ENCODE measurements around the gene ATP2C1. TPM values are rescaled to one million over a fixed set of nuclear protein-coding genes. Genes with fewer than 3 reads are reported as not detected.

The ATP2C1 gene
- total and polyA plus RNA-seq, 2 of the 4 experiments (the other 2 are of a cell fraction), result 41.4 to 50.2 TPM

- intact Hi-C loops (cut with micrococcal nuclease) (loop anchor here (2.0 to 10.0 kb wide), 6 partner anchors 111 to 1003 kb away; partner anchors contain the start of gene CPNE4), in situ Hi-C loops (cut with MboI; ENCODE audit: low sequenced_read_pairs) (loop anchor here (25.0 kb wide), 2 partner anchors 456 to 1006 kb away; partner anchors contain the start of gene CPNE4), dilution Hi-C loops (cut with HindIII; ENCODE audit: low sequenced_read_pairs, unreplicated experiment) (no loop called here)
- H3K18ac ChIP-seq (ENCODE audit: low read depth, low read length), result no peak overlapping the region
- no CpG with 5 or more reads among the region's 3 CpGs for WGBS, 2 experiments (ENCODE audit: extremely low coverage in 2 of 2, insufficient read length in 1 of 2)
- no peak overlapping the region for H2BK120ac ChIP-seq (ENCODE audit: low read depth, low read length)
- ATAC-seq (ENCODE audit: low read depth) (no peak), DNase-seq (no peak)
- peaks cover 4% of the 10 kb centered on the region for H3K4me1 ChIP-seq (ENCODE audit: control insufficient read depth, insufficient read depth, low read length)
- H4K20me1 ChIP-seq (ENCODE audit: insufficient read depth, low read length), result peaks cover 4% of the 10 kb centered on the region; the same call in 1 of the 2 replicates
- H3K27ac ChIP-seq (ENCODE audit: insufficient read depth, low read length), result no peak overlapping the region
- no peak overlapping the region for H3K4ac ChIP-seq (ENCODE audit: low read depth, low read length)
- H3K56ac ChIP-seq (ENCODE audit: extremely low read depth, insufficient read depth, low read length), result no peak overlapping the region
- no peak overlapping the region for H3K4me2 ChIP-seq (ENCODE audit: low read depth, low read length)
- H2AK9ac ChIP-seq (replicated peaks; ENCODE audit: low read depth, low read length, poor library complexity), result no peak overlapping the region
- no peak overlapping the region for H3K14ac ChIP-seq (replicated peaks; ENCODE audit: low read depth, low read length)
- peaks cover 4% of the 10 kb centered on the region; the same call in 1 of the 2 replicates for H3K9me1 ChIP-seq (ENCODE audit: insufficient read depth, low read length)
- H3K9ac ChIP-seq (ENCODE audit: low read depth, low read length), result no peak overlapping the region
- H2AFZ ChIP-seq (replicated peaks; ENCODE audit: low read length, poor library complexity), result no peak overlapping the region
- no TSS peak for BruUV-seq (replicated peaks)
- H3K23ac ChIP-seq (ENCODE audit: low read depth, low read length), result no peak overlapping the region
- H3K36me3 ChIP-seq (ENCODE audit: control insufficient read depth, insufficient read depth, low read length), result no peaks in the 10 kb centered on the region
- POLR2A ChIA-PET (ENCODE audit: unreplicated experiment), result no interaction called here
- H4K8ac ChIP-seq (ENCODE audit: low read depth in 2 of 2, low read length in 2 of 2), result no peak overlapping the region
- H4K5ac ChIP-seq (ENCODE audit: low read depth, low read length), result no peak overlapping the region
- H3K4me3 ChIP-seq (ENCODE audit: insufficient read depth, low read depth, low read length), result no peak overlapping the region
- no peaks in the 10 kb centered on the region for H3K9me3 ChIP-seq (ENCODE audit: control insufficient read depth, insufficient read depth, low read length)
- H2BK5ac ChIP-seq (ENCODE audit: low read depth, low read length, poor library complexity, severe bottlenecking), result no peak overlapping the region
- H2BK15ac ChIP-seq (ENCODE audit: low read depth, low read length), result no peak overlapping the region
- peaks cover 0 to 4% of the 10 kb centered on the region in 2 experiments; a peak in 3 of 4 replicates for H3K79me1 ChIP-seq (ENCODE audit: low read depth in 1 of 2, low read length in 2 of 2)
- CTCF ChIA-PET, result no interaction called here
- H2BK20ac ChIP-seq (ENCODE audit: low read depth, low read length), result no peak overlapping the region
- H4K91ac ChIP-seq (ENCODE audit: insufficient read depth, low read depth, low read length), result no peak overlapping the region
- no peaks in the 10 kb centered on the region for H3K27me3 ChIP-seq (ENCODE audit: control insufficient read depth, insufficient read depth, low read length)
- no peak overlapping the region for H2AK5ac ChIP-seq (ENCODE audit: low read depth, low read length)
- TF ChIP-seq CEBPB (IDR thresholded peaks at IDR 0.05; ENCODE audit: low read depth, low read length) (no peak), SMC3 (IDR thresholded peaks at IDR 0.05; ENCODE audit: low read depth, low read length) (no peak), CHD1 (IDR thresholded peaks at IDR 0.05; ENCODE audit: low read depth, low read length) (no peak), MAFK (IDR thresholded peaks at IDR 0.05; ENCODE audit: low read depth, low read length) (no peak), FOS (IDR thresholded peaks at IDR 0.05; ENCODE audit: low read depth, low read length) (no peak), USF2 (IDR thresholded peaks at IDR 0.05; ENCODE audit: low read depth, low read length) (no peak), CTCF (conservative IDR thresholded peaks at IDR 0.05; ENCODE audit: low read depth, low read length) (no peak), MXI1 (IDR thresholded peaks at IDR 0.05; ENCODE audit: borderline replicate concordance, low read depth, low read length) (no peak), RAD21 (IDR thresholded peaks at IDR 0.05; ENCODE audit: low read length) (no peak), ELK1 (IDR thresholded peaks at IDR 0.05; ENCODE audit: borderline replicate concordance, low read depth, low read length) (no peak), RCOR1 (IDR thresholded peaks at IDR 0.05; ENCODE audit: insufficient replicate concordance, low read length) (no peak), BHLHE40 (IDR thresholded peaks at IDR 0.05; ENCODE audit: low read depth, low read length) (no peak), POLR2A (IDR thresholded peaks at IDR 0.05; ENCODE audit: low read depth, low read length) (no peak), NFE2L2 (IDR thresholded peaks at IDR 0.05; ENCODE audit: low read depth, low read length) (no peak)
These were observed 137.8 kb downstream of the ATP2C1 start for GRCh38 chr3:131031660-131032059.

Measured in IMR-90 (cell line).